ENCODE results near the gene DAZ3. TPM values are rescaled to one million over a fixed set of nuclear protein-coding genes. Genes with fewer than 3 reads are reported as not detected.
"Not testable (repeated sequence)": the region's sequence is repeated elsewhere in the genome, so short reads cannot be mapped to it uniquely, and the experiment has no call there.

Gene DAZ3
- not detected in 2 replicates for total RNA-seq (2014; rRNA removed; shearing (Covaris generic))

DNA sequence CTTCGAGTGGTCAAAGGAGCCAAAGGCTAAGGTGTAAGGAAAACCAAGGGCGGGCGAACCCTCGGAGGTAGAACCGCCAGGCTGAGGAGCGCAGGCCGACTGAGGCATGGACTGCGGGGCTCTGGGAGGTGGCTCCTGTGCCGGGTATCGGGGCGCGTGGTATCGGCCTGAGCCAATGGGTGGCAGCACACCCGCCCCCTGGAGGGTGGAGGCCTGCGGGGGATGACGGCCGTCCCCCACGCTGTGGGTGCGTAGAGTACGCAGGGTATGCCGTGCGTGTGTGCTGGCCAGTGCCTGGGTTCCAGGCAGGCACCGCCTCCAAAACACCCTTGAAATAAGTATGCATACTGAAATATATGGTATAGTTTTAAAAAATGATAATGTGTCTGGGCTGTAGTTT, at the start of gene DAZ3:
Gene DAZ3 (minus strand): TSS at position 101 of the 400 bp plus-strand sequence. CDS start 208 bp downstream, outside the sequence.
- DNase-seq (ENCODE audit: low spot score): not testable (repeated sequence)

DNA sequence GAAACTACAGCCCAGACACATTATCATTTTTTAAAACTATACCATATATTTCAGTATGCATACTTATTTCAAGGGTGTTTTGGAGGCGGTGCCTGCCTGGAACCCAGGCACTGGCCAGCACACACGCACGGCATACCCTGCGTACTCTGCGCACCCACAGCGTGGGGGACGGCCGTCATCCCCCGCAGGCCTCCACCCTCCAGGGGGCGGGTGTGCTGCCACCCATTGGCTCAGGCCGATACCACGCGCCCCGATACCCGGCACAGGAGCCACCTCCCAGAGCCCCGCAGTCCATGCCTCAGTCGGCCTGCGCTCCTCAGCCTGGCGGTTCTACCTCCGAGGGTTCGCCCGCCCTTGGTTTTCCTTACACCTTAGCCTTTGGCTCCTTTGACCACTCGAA, 20.4 kb upstream of the DAZ3 start, which contains the start of gene DAZ4:
Gene DAZ4 (plus strand): TSS at position 301 of the 400 bp plus-strand sequence. CDS start 208 bp downstream, outside the sequence.
- not testable (repeated sequence) for DNase-seq (ENCODE audit: low spot score)

GRCh38 chrY:24825069-24825468, 11.9 kb upstream of the DAZ3 start:
- DNase-seq (ENCODE audit: low spot score): not testable (repeated sequence)

DNA sequence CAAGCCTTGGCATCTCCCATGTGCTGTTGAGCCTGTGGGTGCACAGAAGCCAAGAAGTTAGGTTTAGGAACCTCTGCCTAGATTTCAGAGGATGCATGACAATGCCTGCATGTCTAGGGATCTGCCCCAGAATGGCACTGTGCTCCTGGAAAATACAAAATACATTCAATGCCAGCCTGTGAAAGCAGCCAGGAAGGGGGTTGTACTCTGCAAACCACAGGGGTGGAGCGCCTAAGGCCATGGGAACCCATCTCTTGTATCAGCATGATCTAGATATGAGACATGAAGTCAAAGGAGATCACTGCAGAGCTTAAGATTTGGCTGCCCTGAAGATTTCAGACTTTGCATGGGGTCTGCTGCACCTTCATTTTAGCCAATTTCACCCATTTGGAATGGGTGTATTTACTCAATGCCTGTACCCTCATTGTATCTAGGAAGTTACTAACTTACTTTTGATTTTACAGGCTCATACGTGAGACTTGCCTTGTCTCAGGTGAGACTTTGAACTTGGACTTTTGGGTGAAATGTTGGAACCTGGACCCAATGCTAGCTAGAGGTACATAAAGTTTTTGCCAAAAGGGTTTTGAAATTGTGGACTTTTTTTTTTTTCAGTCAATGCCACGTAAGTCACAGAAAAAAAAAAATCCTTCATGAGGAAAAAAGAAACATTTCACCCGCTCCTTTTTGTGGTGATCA, 11.1 kb upstream of the DAZ3 start:
- DNase-seq (ENCODE audit: low spot score): not testable (repeated sequence)

DNA sequence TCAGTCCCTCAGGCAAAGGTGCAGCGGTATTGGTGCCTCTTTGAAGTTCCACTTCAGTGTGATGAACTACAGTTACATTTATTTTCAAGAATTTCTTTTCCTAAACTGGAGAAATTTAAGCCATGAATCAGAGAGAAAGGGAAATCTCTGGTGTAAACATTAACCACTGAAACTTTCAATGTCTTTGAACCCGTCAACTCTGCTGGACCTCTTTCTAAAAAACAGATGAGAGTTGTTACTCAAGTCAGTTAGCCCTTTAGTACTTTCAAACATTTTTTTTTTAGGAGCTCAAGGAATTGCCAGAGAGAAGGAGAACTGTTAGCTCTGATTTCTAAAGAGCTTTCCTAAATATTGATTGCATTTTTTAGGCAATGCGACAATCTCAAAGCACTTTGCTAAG, 8.6 kb upstream of the DAZ3 start:
- not testable (repeated sequence) for DNase-seq (ENCODE audit: low spot score)

Other genes starting within 250 kb of the DAZ3 start
- not detected in 2 replicates for gene BPY2B, start 195.4 kb downstream of the DAZ3 start, total RNA-seq (2014; rRNA removed; shearing (Covaris generic))
- gene DAZ4, start 20.5 kb upstream of the DAZ3 start, total RNA-seq (2014; rRNA removed; shearing (Covaris generic)): not detected in 2 replicates
- gene BPY2C, start 238.7 kb upstream of the DAZ3 start, total RNA-seq (2014; rRNA removed; shearing (Covaris generic)): not detected in 2 replicates

All from A172 (cell line).